Psoas muscle (tissue), 8 donors: ENCODE results near the gene CCDC9. TPM values are rescaled to one million over a fixed set of nuclear protein-coding genes. Genes with fewer than 3 reads are reported as not detected.
A peak's percentile ranks its signal among the peaks of the same experiment; 100 is the strongest.

Experiments used
- ATAC-seq, 4 donors: fragments of 200-7000 bp; cut with Tn5 transposase; one replicate each; pipeline ENCODE4 v1.9.1; 2020; ENCODE audit warnings: moderate library complexity in 3 of 4, mild to moderate bottlenecking in 2 of 4
- DNase-seq, 2 donors: peaks; one replicate each; pipeline ENCODE4 v3.0.0-alpha.2; 2020
- H3K27ac ChIP-seq: fragments of 200-600 bp; one replicate; pipeline ENCODE4 v1.8.0; 2022
- H3K27me3 ChIP-seq, 3 donors: fragments of 200-600 bp in 1 of 3; one replicate each; pipeline versions ENCODE4 v1.6.1 to v1.8.0; 2013 to 2022; ENCODE audit warnings: low read length in 2 of 3, mild to moderate bottlenecking in 2 of 3, moderate library complexity in 1 of 3; ENCODE audit not compliant: insufficient read depth in 3 of 3
- H3K36me3 ChIP-seq, 2 donors: fragments of 200-600 bp in 1 of 2; one replicate each; pipeline versions ENCODE4 v1.6.1 to v1.8.0; 2013 to 2022; ENCODE audit warnings: low read depth in 1 of 2, mild to moderate bottlenecking in 1 of 2, moderate library complexity in 1 of 2; ENCODE audit not compliant: insufficient read depth in 1 of 2
- H3K4me1 ChIP-seq: fragments of 200-600 bp; one replicate; pipeline ENCODE4 v1.8.0; 2022
- H3K4me3 ChIP-seq: fragments of 200-600 bp; one replicate; pipeline ENCODE4 v1.8.0; 2022; ENCODE audit warnings: mild to moderate bottlenecking
- H3K9me3 ChIP-seq: fragments of 200-600 bp; one replicate; pipeline ENCODE4 v1.8.0; 2022
- CTCF ChIP-seq: fragments of 200-600 bp; IDR thresholded peaks from one replicate; pipeline ENCODE4 v1.8.0; 2022; ENCODE audit warnings: antibody characterized with exemption
- WGBS, 3 donors: extraction: QIAGEN DNeasy Blood & Tissue Kit; methylation state at CpG; one replicate each; pipeline versions ENCODE4 v1.1.6 to v1.1.7; 2013; 5-methylcytosine and 5-hydroxymethylcytosine counted together
- intact Hi-C, 2 donors: fragments of 100-400 bp; cut with DNase I; formaldehyde crosslinking; loops; one replicate each; pipeline versions ENCODE4 v1.11.0 to v1.14.2; 2022
- polyA plus RNA-seq, 3 donors: library from polyadenylated mRNA; stranded (reverse); fragments of 200-250 nt; gene quantifications; one replicate each; pipeline ENCODE4 v1.2.3, GENCODE V29; 2013
- total RNA-seq, 4 donors: library from RNA; stranded (reverse); fragmentation: NEBNext Ultra II Directional in 2 of 4; extraction: Animal tissue kit (Norgen Biotek cat#: 25700) in 2 of 4; gene quantifications; one replicate each; pipeline versions ENCODE4 v1.2.1 to v1.2.4, GENCODE V29; 2021 to 2023
- donor health status: healthy with polysubstance abuse.
- donor health status: DM: no; HTN: no; CAD: no; lungs with moderate emphysema.
- donor health status: Bipolar disorder and iron deficiency.
- donor health status: healthy.
- donor health status: DM: yes; HTN: yes; CAD: no.
- donor health status: DM: no; HTN: no; CAD: no.
- donor health status: DM: no; HTN: no; CAD: no.
- donor health status: DM: yes; HTN: yes; CAD: no.

CCDC9 gene
- total and polyA plus RNA-seq, 7 donors, result 16.9 to 28.5 (median 24.0) TPM

GRCh38 chr19:47310323-47310722 lies 54.0 kb downstream of the CCDC9 start:
- 85 to 97% (median 94%) methylated on average over 2 of the region's 2 CpGs for WGBS, 3 donors
- H3K27me3 ChIP-seq, result peaks cover 0 to 31% (median 0%) of the 10 kb centered on the region in 3 donors
- DNase-seq (no peak), ATAC-seq (no peak)
- H3K27ac ChIP-seq, result no peak overlapping the region
- intact Hi-C loops, result no loop called here
- peak overlapping the region; percentile 33 for H3K4me3 ChIP-seq
- H3K36me3 ChIP-seq, result no peaks in the 10 kb centered on the region
- no peaks in the 10 kb centered on the region for H3K9me3 ChIP-seq
- no peaks in the 10 kb centered on the region for H3K4me1 ChIP-seq
- no peak for TF ChIP-seq CTCF

GRCh38 chr19:47310819-47311218 lies 54.5 kb downstream of the CCDC9 start:
- intact Hi-C loops, result no loop called here
- no peak for ATAC-seq
- Histone ChIP-seq H3K36me3 (no peaks in the 10 kb centered on the region), H3K27me3 (peaks cover 0 to 31% (median 0%) of the 10 kb centered on the region in 3 donors), H3K9me3 (no peaks in the 10 kb centered on the region), H3K27ac (no peak overlapping the region), H3K4me1 (no peaks in the 10 kb centered on the region), H3K4me3 (peak overlapping the region; percentile 33)
- DNase-seq, result no peak
- no peak for TF ChIP-seq CTCF
- WGBS, 3 donors, result 7 to 13% (median 9%) methylated on average over 5 of the region's 5 CpGs

- Histone ChIP-seq H3K36me3 (no peaks in the 10 kb centered on the region), H3K27me3 (peaks cover 0 to 37% (median 1%) of the 10 kb centered on the region in 3 donors), H3K9me3 (no peaks in the 10 kb centered on the region), H3K4me3 (no peak overlapping the region), H3K4me1 (no peaks in the 10 kb centered on the region), H3K27ac (no peak overlapping the region)
- intact Hi-C loops, result no loop called here
- DNase-seq, result no peak
- ATAC-seq, result no peak
- 90 to 96% (median 90%) methylated on average over 5 of the region's 5 CpGs for WGBS, 3 donors
- no peak for TF ChIP-seq CTCF
These were observed 56.2 kb downstream of the CCDC9 start for GRCh38 chr19:47312366-47313006.

- Histone ChIP-seq H3K36me3 (no peaks in the 10 kb centered on the region), H3K9me3 (no peaks in the 10 kb centered on the region), H3K4me1 (no peaks in the 10 kb centered on the region), H3K4me3 (no peak overlapping the region), H3K27me3 (peaks cover 0 to 37% (median 2%) of the 10 kb centered on the region in 3 donors), H3K27ac (no peak overlapping the region)
- intact Hi-C loops, result no loop called here
- WGBS, 3 donors, result 75 to 82% (median 77%) methylated on average over 10 of the region's 10 CpGs
- ATAC-seq (no peak), DNase-seq (no peak)
- TF ChIP-seq CTCF, result no peak
These were observed 57.5 kb downstream of the CCDC9 start for GRCh38 chr19:47313754-47314295.
